DOHH2 (cell line): ENCODE data around the gene CALHM6.

Source experiments
- EZH2phosphoT487 ChIP-seq: fragments of 200-600 bp; sonication (generic); IDR thresholded peaks from 2 replicates; pipeline ENCODE4 v1.6.1; 2017; ENCODE audit warnings: borderline replicate concordance, mild to moderate bottlenecking, antibody characterized with exemption, low read length, moderate library complexity, mixed read lengths
- TF ChIP-seq, protein P1 (sequence below): fragments of 200-600 bp; sonication (generic); IDR thresholded peaks from one replicate; pipeline ENCODE4 v1.5.1; 2014; ENCODE audit warnings: antibody characterized with exemption, mild to moderate bottlenecking, low read depth, low read length; ENCODE audit not compliant: poor library complexity, severe bottlenecking

DNA sequence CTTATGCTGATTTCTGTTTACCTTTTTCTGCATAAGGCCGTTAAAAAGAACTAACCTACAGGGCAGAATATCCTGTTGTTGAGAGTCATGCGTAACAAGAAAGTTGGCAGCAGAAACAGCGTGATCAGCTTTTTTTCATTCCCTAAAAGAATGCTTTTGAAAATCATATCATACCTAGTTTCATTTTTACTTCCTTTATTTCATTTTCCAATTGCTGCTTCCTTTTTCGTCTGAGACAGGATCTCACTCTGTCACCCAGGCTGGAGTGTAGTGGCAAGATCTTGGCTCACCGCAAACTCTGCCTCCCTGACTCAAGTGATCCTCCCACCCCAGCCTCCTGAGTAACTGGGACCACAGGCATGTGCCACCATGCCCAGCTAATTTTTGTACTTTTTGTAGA lies 4.1 kb downstream of the CALHM6 start:
- TF ChIP-seq, protein P1, sequence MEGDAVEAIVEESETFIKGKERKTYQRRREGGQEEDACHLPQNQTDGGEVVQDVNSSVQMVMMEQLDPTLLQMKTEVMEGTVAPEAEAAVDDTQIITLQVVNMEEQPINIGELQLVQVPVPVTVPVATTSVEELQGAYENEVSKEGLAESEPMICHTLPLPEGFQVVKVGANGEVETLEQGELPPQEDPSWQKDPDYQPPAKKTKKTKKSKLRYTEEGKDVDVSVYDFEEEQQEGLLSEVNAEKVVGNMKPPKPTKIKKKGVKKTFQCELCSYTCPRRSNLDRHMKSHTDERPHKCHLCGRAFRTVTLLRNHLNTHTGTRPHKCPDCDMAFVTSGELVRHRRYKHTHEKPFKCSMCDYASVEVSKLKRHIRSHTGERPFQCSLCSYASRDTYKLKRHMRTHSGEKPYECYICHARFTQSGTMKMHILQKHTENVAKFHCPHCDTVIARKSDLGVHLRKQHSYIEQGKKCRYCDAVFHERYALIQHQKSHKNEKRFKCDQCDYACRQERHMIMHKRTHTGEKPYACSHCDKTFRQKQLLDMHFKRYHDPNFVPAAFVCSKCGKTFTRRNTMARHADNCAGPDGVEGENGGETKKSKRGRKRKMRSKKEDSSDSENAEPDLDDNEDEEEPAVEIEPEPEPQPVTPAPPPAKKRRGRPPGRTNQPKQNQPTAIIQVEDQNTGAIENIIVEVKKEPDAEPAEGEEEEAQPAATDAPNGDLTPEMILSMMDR, result no peak
- TF ChIP-seq EZH2phosphoT487, result no peak
